ENCODE measurements around the gene GLS.

The GLS gene

GRCh38 chr2:190912726-190913125 lies 32.1 kb downstream of the GLS start:
- Histone ChIP-seq H3K9me3 (ENCODE audit: control insufficient read depth, insufficient read depth, low read depth, low read length) (no peaks in the 10 kb centered on the region), H3K4me3 (ENCODE audit: low read depth, low read length) (no peak overlapping the region), H3K27ac (ENCODE audit: extremely low read depth, low read depth, low read length) (no peak overlapping the region), H3K36me3 (ENCODE audit: control insufficient read depth in 2 of 2, insufficient read depth in 1 of 2, low read length in 2 of 2) (peaks cover 31 to 52% of the 10 kb centered on the region in 2 experiments), H3K4me1 (ENCODE audit: control insufficient read depth, insufficient read depth, low read length) (no peaks in the 10 kb centered on the region)
- POLR2A ChIA-PET = no interaction called here
- TF ChIP-seq ZNF146 (tag by site-specific recombination; IDR thresholded peaks at IDR 0.05) (no peak), ZFP69B (tag by site-specific recombination; IDR thresholded peaks at IDR 0.05) (no peak), ZNF26 (tag by site-specific recombination; IDR thresholded peaks at IDR 0.05) (no peak), ZNF266 (tag by site-specific recombination; IDR thresholded peaks at IDR 0.05; ENCODE audit: low read depth) (no peak), ZNF639 (tag by site-specific recombination; IDR thresholded peaks at IDR 0.05) (no peak), ZNF707 (tag by site-specific recombination; IDR thresholded peaks at IDR 0.05) (no peak), HIC1 (tag by site-specific recombination; IDR thresholded peaks at IDR 0.05) (no peak), GFI1B (tag by site-specific recombination; IDR thresholded peaks at IDR 0.05) (no peak), ZNF248 (tag by site-specific recombination; IDR thresholded peaks at IDR 0.05) (no peak), FEZF1 (tag by site-specific recombination; IDR thresholded peaks at IDR 0.05) (no peak), ZNF223 (tag by site-specific recombination; IDR thresholded peaks at IDR 0.05) (no peak), KLF10 (tag by site-specific recombination; IDR thresholded peaks at IDR 0.05) (no peak), ZNF280C (tag by site-specific recombination; IDR thresholded peaks at IDR 0.05) (no peak), ZSCAN4 (tag by site-specific recombination; IDR thresholded peaks at IDR 0.05) (no peak), ZFP41 (tag by site-specific recombination; IDR thresholded peaks at IDR 0.05; ENCODE audit: borderline replicate concordance) (no peak), ZNF623 (tag by site-specific recombination; IDR thresholded peaks at IDR 0.05) (no peak), KLF17 (tag by site-specific recombination; IDR thresholded peaks at IDR 0.05) (no peak), RBAK (tag by site-specific recombination; IDR thresholded peaks at IDR 0.05) (no peak), GLI2 (tag by site-specific recombination; IDR thresholded peaks at IDR 0.05; ENCODE audit: borderline replicate concordance, low read depth) (no peak), ZSCAN5A (tag by site-specific recombination; IDR thresholded peaks at IDR 0.05) (no peak)
- CTCF ChIA-PET = interaction anchor here (1.4 kb wide), 1 partner anchor 62 kb away, joined by 3 read pairs; no protein-coding TSS in a partner anchor

All from HEK293 (cell line).